HepG2 (cell line): ENCODE measurements around the gene ETFB. TPM values are rescaled to one million over a fixed set of nuclear protein-coding genes. Genes with fewer than 3 reads are reported as not detected.

Experiments used
- AGO2 ChIP-seq: fragments of 200-400 bp; formaldehyde crosslinking; optimal IDR thresholded peaks from 2 replicates; pipeline ENCODE3; 2017; ENCODE audit warnings: mild to moderate bottlenecking, low read depth, low read length, moderate library complexity
- AKNA ChIP-seq: sonication (generic); formaldehyde crosslinking; IDR thresholded peaks from 2 replicates; pipeline ENCODE4 v1.4.0; 2020; ENCODE audit warnings: missing genetic modification reagents, borderline replicate concordance
- CREBL2 ChIP-seq: sonication (generic); formaldehyde crosslinking; IDR thresholded peaks from 2 replicates; pipeline ENCODE4 v1.8.1; 2023; ENCODE audit warnings: missing genetic modification reagents, mild to moderate bottlenecking, borderline replicate concordance
- HDAC1 ChIP-seq: sonication (generic); formaldehyde crosslinking; IDR thresholded peaks from 2 replicates; pipeline ENCODE4 v1.5.1; 2020; ENCODE audit warnings: mild to moderate bottlenecking, missing genetic modification reagents
- MAZ ChIP-seq, 2 experiments: sonication (generic) in 1 of 2; formaldehyde crosslinking in 1 of 2; IDR thresholded peaks; 2 replicates each; pipeline versions ENCODE4 v1.5.0 to v1.6.1; 2012 to 2020; ENCODE audit warnings: low read depth in 2 of 2, mild to moderate bottlenecking in 2 of 2, borderline replicate concordance in 1 of 2, improper control_type of control experiment in 1 of 2, low read length in 1 of 2, missing genetic modification reagents in 1 of 2, moderate library complexity in 1 of 2
- MXI1 ChIP-seq: IDR thresholded peaks from 3 replicates; pipeline ENCODE4 v1.6.1; 2012; ENCODE audit warnings: low read depth, low read length, inconsistent platforms, borderline replicate concordance
- NR2F6 ChIP-seq, 2 experiments: IDR thresholded peaks; 2 replicates each; pipeline ENCODE4 v1.6.1; 2016; ENCODE audit warnings: antibody characterized with exemption in 1 of 2, mild to moderate bottlenecking in 1 of 2
- PAXIP1 ChIP-seq: sonication (generic); formaldehyde crosslinking; conservative IDR thresholded peaks from 2 replicates; pipeline ENCODE4 v1.4.0; 2020; ENCODE audit warnings: mild to moderate bottlenecking, missing genetic modification reagents, moderate library complexity
- POLR2A ChIP-seq, 2 experiments: IDR thresholded peaks; 2 replicates each; pipeline ENCODE4 v1.6.1; 2011; ENCODE audit warnings: low read depth in 2 of 2, low read length in 2 of 2, mild to moderate bottlenecking in 1 of 2, moderate library complexity in 1 of 2; ENCODE audit not compliant: insufficient read depth in 1 of 2
- RFX3 ChIP-seq: IDR thresholded peaks from 2 replicates; pipeline ENCODE4 v1.6.1; 2016; ENCODE audit warnings: missing biosample characterization, missing genetic modification reagents
- SMAD1 ChIP-seq: sonication (generic); formaldehyde crosslinking; IDR thresholded peaks from 2 replicates; pipeline ENCODE4 v1.4.0; 2020; ENCODE audit warnings: missing genetic modification reagents, low read depth, mild to moderate bottlenecking, borderline replicate concordance
- SMAD9 ChIP-seq: sonication (generic); formaldehyde crosslinking; IDR thresholded peaks from 2 replicates; pipeline ENCODE4 v1.5.1; 2020; ENCODE audit warnings: mild to moderate bottlenecking, missing genetic modification reagents
- THAP7 ChIP-seq: sonication (generic); formaldehyde crosslinking; IDR thresholded peaks from 2 replicates; pipeline ENCODE4 v1.8.1; 2023; ENCODE audit warnings: mild to moderate bottlenecking, missing genetic modification reagents
- TOPORS ChIP-seq: sonication (generic); formaldehyde crosslinking; IDR thresholded peaks from 2 replicates; pipeline ENCODE4 v1.8.0; 2023; ENCODE audit warnings: mild to moderate bottlenecking, missing genetic modification reagents
- YY1 ChIP-seq: IDR thresholded peaks from 2 replicates; pipeline ENCODE4 v1.6.1; 2011; ENCODE audit warnings: low read length, low read depth, moderate library complexity, mild to moderate bottlenecking; ENCODE audit not compliant: insufficient read depth, insufficient replicate concordance
- ZNF160 ChIP-seq: sonication (generic); formaldehyde crosslinking; IDR thresholded peaks from 2 replicates; pipeline ENCODE4 v1.8.0; 2022; ENCODE audit warnings: mild to moderate bottlenecking, inconsistent platforms, missing genetic modification reagents
- ZNF225 ChIP-seq: sonication (generic); formaldehyde crosslinking; IDR thresholded peaks from 2 replicates; pipeline ENCODE4 v1.4.0; 2020; ENCODE audit warnings: mild to moderate bottlenecking, missing genetic modification reagents
- ZNF234 ChIP-seq: sonication (generic); formaldehyde crosslinking; conservative IDR thresholded peaks from 2 replicates; pipeline ENCODE4 v1.5.1; 2020; ENCODE audit warnings: mild to moderate bottlenecking, missing genetic modification reagents
- ZNF546 ChIP-seq: sonication (generic); formaldehyde crosslinking; conservative IDR thresholded peaks from 2 replicates; pipeline ENCODE4 v1.8.1; 2023; ENCODE audit warnings: mild to moderate bottlenecking, missing genetic modification reagents
- ZNF777 ChIP-seq: sonication (generic); formaldehyde crosslinking; IDR thresholded peaks from 2 replicates; pipeline ENCODE4 v1.4.0; 2020; ENCODE audit warnings: missing genetic modification reagents
- ZZZ3 ChIP-seq: sonication (generic); formaldehyde crosslinking; IDR thresholded peaks from 2 replicates; pipeline ENCODE4 v1.4.0; 2020; ENCODE audit warnings: missing genetic modification reagents, mild to moderate bottlenecking, borderline replicate concordance
- polyA plus RNA-seq, 8 experiments: library from polyadenylated mRNA; depleted of rRNA in 3 of 8; stranded (reverse) in 7 of 8; unstranded in 1 of 8; fragments of >200 nt; fragmentation: Illumina TruSeq in 4 of 8; extraction: Trizol in 4 of 8; gene quantifications; 2 replicates each; pipeline versions ENCODE4 v1.2.1 to v1.2.3, GENCODE V29; 2011 to 2016; ENCODE audit warnings: low read depth in 4 of 8, missing spikeins in 1 of 8, mixed read lengths in 1 of 8; ENCODE audit not compliant: insufficient read depth in 1 of 8
- total RNA-seq, 5 experiments: library from RNA; depleted of rRNA; stranded (reverse); fragments of >200 nt; fragmentation: Illumina TruSeq; extraction: Trizol; gene quantifications; 2 replicates each; pipeline ENCODE4 v1.2.3, GENCODE V29; 2016; ENCODE audit warnings: low read depth in 1 of 5

ETFB gene
- total and polyA plus RNA-seq, 2 of the 13 experiments (the other 11 are each of a cell fraction or from before 2014, with no cell fraction given) = 678 to 1,314 TPM

- no peak for TF ChIP-seq AKNA (CRISPR knock-in tag)
- 0 out of 2 replicates have a peak, but pooled peaks have one; percentile 40 for TF ChIP-seq ZNF546 (CRISPR knock-in tag)
- TF ChIP-seq YY1 = peak; percentile 12
- TF ChIP-seq SMAD9 (CRISPR knock-in tag) = no peak
- TF ChIP-seq THAP7 = no peak
- TF ChIP-seq NR2F6 (IDR thresholded peaks at IDR 0.05) = peak; percentile 40; the same call in 1 of the 2 replicates
- TF ChIP-seq NR2F6 (CRISPR knock-in tag; IDR thresholded peaks at IDR 0.05) = peak; percentile 76; the same call in 1 of the 2 replicates
- no peak for TF ChIP-seq ZZZ3
- peak; percentile 52; the same call in 1 of the 2 replicates for TF ChIP-seq MAZ (IDR thresholded peaks at IDR 0.05; ENCODE audit: borderline replicate concordance, low read depth, low read length)
- TF ChIP-seq MAZ (CRISPR knock-in tag; IDR thresholded peaks at IDR 0.05; ENCODE audit: low read depth) = peak; percentile 39; the same call in 1 of the 2 replicates
- TF ChIP-seq MXI1 = 0 out of 3 replicates have a peak, but pooled peaks have one; percentile 24
- peak; percentile 64 for TF ChIP-seq ZNF777 (CRISPR knock-in tag)
- 0 out of 2 replicates have a peak, but pooled peaks have one; percentile 47 for TF ChIP-seq SMAD1 (CRISPR knock-in tag)
- no peak for TF ChIP-seq RFX3 (CRISPR knock-in tag)
- peak; percentile 42; the same call in 1 of the 2 replicates for TF ChIP-seq HDAC1 (CRISPR knock-in tag)
- peak in 1 of 2 experiments; percentile 63; a peak in 2 of 4 replicates for TF ChIP-seq POLR2A (IDR thresholded peaks at IDR 0.05; ENCODE audit: insufficient read depth in 1 of 2, low read depth in 2 of 2, low read length in 2 of 2)
- no peak for TF ChIP-seq CREBL2 (CRISPR knock-in tag)
- no peak for TF ChIP-seq AGO2
- TF ChIP-seq ZNF160 (CRISPR knock-in tag) = no peak
- no peak for TF ChIP-seq ZNF234 (CRISPR knock-in tag)
- no peak for TF ChIP-seq TOPORS (CRISPR knock-in tag)
- 0 out of 2 replicates have a peak, but pooled peaks have one; percentile 62 for TF ChIP-seq ZNF225
- TF ChIP-seq PAXIP1 (CRISPR knock-in tag) = peak; percentile 54; the same call in 1 of the 2 replicates
Observed at GRCh38 chr19:51389143-51389542, 23.0 kb upstream of the ETFB start (continued).
